ENCODE data around the gene ADAMTS15.
A peak's percentile ranks its signal among the peaks of the same experiment; 100 is the strongest.
"Not testable (repeated sequence)": the region's sequence is repeated elsewhere in the genome, so short reads cannot be mapped to it uniquely, and the experiment has no call there.

The ADAMTS15 gene

DNA sequence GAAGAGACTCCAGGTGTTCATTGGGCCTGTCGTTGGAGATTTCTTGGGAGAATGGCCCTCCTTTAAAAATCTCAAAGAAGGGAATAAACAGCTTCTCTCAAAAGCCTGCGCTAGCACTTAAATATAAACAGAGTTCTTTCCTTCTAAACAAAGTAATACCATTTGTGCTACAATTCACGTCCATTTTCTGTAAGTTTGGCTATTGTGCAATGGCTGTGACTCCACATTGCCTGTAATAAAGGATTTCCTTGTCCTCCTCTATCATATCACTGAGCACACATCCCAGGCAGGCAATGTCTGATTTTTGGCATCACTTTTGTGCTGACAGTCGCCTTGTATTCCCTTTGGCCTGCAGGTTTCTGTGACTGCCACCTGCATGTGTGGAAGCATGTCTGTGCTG, 15.1 kb upstream of the ADAMTS15 start:
- no peak for DNase-seq (ENCODE audit: extremely low read depth, insufficient read length)
- no peak overlapping the region for H3K4me3 ChIP-seq (replicated peaks; ENCODE audit: low read depth, low read length)
- peaks cover 5% of the 10 kb centered on the region for H3K27me3 ChIP-seq (replicated peaks; ENCODE audit: control insufficient read depth, insufficient read depth, low read length)
- TF ChIP-seq CTCF (IDR thresholded peaks at IDR 0.05; ENCODE audit: insufficient read depth, low read length, poor library complexity, severe bottlenecking), result no peak
- H3K36me3 ChIP-seq (ENCODE audit: control insufficient read depth, insufficient read depth, low read length), result no peaks in the 10 kb centered on the region

- no peaks in the 10 kb centered on the region for H3K36me3 ChIP-seq (ENCODE audit: control insufficient read depth, insufficient read depth, low read length)
- peaks cover 4% of the 10 kb centered on the region for H3K27me3 ChIP-seq (replicated peaks; ENCODE audit: control insufficient read depth, insufficient read depth, low read length)
- peak; percentile 35 for DNase-seq (ENCODE audit: extremely low read depth, insufficient read length)
- H3K4me3 ChIP-seq (replicated peaks; ENCODE audit: low read depth, low read length), result peak overlapping the region; percentile 65
- TF ChIP-seq CTCF (IDR thresholded peaks at IDR 0.05; ENCODE audit: insufficient read depth, low read length, poor library complexity, severe bottlenecking), result peak; percentile 82
Measured at GRCh38 chr11:130434521-130435223, 13.8 kb upstream of the ADAMTS15 start.

DNA sequence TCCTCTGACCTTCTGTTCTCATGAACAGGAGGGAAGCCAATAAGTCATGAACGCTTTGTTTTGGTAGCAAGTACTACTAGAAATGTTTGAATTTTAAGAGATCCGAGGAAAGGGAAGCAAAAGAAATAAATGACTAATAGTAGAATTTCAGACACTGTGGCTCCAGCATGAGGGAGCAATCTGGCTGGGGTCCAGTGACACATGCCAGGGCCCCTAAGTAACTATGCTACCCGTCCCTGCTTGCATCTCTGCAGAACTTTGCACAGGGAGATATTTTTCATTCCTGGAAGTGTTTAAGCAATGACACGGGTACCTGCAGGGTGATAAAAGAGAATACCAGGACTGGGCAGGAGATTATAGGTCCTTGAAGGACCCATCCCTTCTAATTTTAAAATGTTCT, 12.8 kb upstream of the ADAMTS15 start:
- peaks cover 4% of the 10 kb centered on the region for H3K27me3 ChIP-seq (replicated peaks; ENCODE audit: control insufficient read depth, insufficient read depth, low read length)
- DNase-seq (ENCODE audit: extremely low read depth, insufficient read length), result no peak
- no peak for TF ChIP-seq CTCF (IDR thresholded peaks at IDR 0.05; ENCODE audit: insufficient read depth, low read length, poor library complexity, severe bottlenecking)
- no peaks in the 10 kb centered on the region for H3K36me3 ChIP-seq (ENCODE audit: control insufficient read depth, insufficient read depth, low read length)
- H3K4me3 ChIP-seq (replicated peaks; ENCODE audit: low read depth, low read length), result no peak overlapping the region

- DNase-seq (ENCODE audit: extremely low read depth, insufficient read length), result no peak
- H3K36me3 ChIP-seq (ENCODE audit: control insufficient read depth, insufficient read depth, low read length), result no peaks in the 10 kb centered on the region
- peaks cover 4% of the 10 kb centered on the region for H3K27me3 ChIP-seq (replicated peaks; ENCODE audit: control insufficient read depth, insufficient read depth, low read length)
- H3K4me3 ChIP-seq (replicated peaks; ENCODE audit: low read depth, low read length), result no peak overlapping the region
- no peak for TF ChIP-seq CTCF (IDR thresholded peaks at IDR 0.05; ENCODE audit: insufficient read depth, low read length, poor library complexity, severe bottlenecking)
Measured at GRCh38 chr11:130436171-130436570, 12.3 kb upstream of the ADAMTS15 start.

DNA sequence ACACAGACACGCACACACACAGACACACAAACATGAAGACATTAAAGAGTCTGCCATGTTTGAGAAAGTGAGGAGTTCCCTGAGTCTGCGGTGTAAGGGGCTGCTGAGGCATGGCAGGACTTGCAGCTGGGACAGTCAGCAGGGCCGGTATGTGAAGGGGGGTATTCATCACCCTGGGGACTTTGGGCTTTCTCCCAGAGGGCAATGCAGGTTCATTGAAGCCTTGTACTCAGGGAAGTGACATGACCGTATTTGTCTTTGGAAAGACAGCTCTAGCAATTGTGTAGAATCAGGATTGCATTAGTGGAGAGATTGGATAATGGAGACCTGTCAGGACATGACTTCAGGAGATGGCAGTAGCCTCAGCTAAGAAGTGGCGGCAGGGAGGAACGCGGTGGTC, 10.6 kb upstream of the ADAMTS15 start:
- Histone ChIP-seq H3K27me3 (replicated peaks; ENCODE audit: control insufficient read depth, insufficient read depth, low read length) (peaks cover 4% of the 10 kb centered on the region), H3K4me3 (replicated peaks; ENCODE audit: low read depth, low read length) (no peak overlapping the region), H3K36me3 (ENCODE audit: control insufficient read depth, insufficient read depth, low read length) (no peaks in the 10 kb centered on the region)
- no peak for DNase-seq (ENCODE audit: extremely low read depth, insufficient read length)
- no peak for TF ChIP-seq CTCF (IDR thresholded peaks at IDR 0.05; ENCODE audit: insufficient read depth, low read length, poor library complexity, severe bottlenecking)

GRCh38 chr11:130438401-130439159, 9.9 kb upstream of the ADAMTS15 start:
- DNase-seq (ENCODE audit: extremely low read depth, insufficient read length), result not testable (repeated sequence)

More at GRCh38 chr11:130438401-130439159, 9.9 kb upstream of the ADAMTS15 start:
- H3K4me3 ChIP-seq (replicated peaks; ENCODE audit: low read depth, low read length); H3K27me3 ChIP-seq (replicated peaks; ENCODE audit: control insufficient read depth, insufficient read depth, low read length); H3K36me3 ChIP-seq (ENCODE audit: control insufficient read depth, insufficient read depth, low read length): not testable (repeated sequence)
